ENCODE data around the gene AIFM1.
"Not testable (repeated sequence)": the region's sequence is repeated elsewhere in the genome, so short reads cannot be mapped to it uniquely, and the experiment has no call there.

AIFM1 gene

DNA sequence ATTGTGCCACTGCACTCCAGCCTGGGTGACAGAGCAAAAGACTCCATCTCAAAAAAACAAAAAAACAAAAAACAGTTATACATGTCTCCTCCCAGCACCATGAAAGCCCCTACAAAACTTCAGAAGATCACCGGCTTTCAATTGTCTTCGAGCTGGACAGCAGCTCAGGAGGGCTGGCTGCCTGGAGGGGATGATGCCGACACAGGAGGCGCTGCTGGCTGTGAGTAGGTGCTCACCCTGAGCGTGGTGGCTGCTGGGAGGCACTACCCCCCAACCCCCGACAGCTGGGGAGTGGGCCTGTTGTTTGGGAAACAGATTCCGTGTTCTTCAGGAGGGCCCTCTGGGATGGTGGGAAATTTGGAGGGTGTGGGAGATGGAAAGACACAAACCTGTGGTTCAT lies 48.5 kb downstream of the AIFM1 start:
- no peak for DNase-seq

DNA sequence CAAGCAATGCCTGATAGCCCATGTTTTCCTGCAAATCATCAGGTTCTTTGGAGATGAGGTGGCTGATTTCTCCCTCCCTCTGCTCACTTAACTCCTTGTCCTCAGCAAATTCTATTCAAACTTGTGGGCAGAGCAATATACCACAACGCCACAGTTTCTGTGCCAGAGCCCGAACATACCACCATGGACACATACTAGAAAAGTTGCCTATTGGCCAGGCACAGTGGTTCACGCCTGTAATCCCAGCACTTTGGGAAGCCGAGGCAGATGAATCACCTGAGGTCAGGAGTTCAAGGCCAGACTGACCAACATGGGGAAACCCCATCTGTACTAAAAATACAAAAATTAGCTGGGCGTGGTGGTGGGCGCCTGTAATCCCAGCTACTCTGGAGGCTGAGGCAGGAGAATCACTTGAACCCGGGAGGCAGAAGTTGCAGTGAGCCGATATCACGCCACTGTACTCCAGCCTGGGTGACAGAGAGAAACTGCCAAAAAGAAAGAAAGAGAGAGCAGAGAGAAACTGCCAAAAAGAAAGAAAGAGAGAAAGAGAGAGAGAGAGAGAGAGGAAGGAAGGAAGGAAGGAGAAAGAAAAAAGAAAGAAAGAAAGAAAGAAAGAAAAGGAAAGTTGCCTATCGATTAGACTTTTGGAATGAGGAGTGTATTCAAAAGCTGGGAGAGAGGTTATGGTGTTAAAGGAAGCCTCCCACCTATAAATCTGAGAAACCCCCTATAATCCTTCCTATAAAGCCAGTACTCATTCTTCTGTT lies 50.3 kb downstream of the AIFM1 start:
- DNase-seq = not testable (repeated sequence)

GRCh38 chrX:130114141-130114588 lies 51.5 kb downstream of the AIFM1 start:
- DNase-seq = no peak

DNA sequence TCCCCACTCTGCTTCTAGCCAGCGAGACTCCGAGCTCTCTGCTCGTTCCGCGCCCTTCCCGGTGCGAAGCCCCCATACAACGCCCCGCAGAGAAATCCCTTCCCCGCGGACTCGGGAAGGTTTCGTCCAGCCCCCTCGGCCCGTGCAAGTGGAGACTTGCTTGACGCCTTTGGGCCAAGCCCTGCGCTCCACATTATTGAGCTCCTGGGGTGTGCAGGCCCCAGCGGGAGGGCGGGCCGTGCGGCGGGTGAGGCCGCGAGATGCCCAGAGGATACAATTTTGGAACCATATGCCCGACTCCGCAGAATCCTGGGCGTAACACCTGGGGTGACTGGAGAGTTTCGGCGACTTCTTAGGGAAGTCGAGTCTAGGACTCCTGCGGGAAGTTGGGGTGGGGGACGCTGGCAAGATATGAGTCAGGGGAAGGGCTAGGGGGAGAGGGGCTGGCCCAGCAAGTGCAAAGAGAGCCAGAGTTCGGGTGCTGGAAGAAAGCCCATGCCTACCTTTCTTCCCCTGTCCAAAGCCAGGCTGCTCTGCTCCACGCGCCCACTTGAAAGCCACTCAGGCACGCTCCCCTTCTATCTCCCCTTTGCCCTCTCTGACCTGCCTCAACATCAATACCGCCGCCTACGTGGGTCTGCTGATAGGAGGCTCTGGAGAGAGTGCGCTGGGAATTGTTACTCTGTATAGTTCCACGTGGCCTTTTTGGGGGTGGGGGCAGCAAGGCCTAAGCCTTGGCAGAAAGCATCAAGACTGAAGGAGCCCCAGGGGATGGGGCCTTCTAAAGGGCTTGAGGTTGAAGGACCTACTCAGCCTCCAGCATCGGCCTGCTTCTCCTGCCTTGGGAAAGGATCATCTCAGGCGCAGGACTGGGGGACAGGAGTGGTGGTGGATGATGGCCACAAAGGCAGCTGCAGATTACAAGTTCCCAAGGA lies 54.2 kb downstream of the AIFM1 start:
- no peak for DNase-seq

DNA sequence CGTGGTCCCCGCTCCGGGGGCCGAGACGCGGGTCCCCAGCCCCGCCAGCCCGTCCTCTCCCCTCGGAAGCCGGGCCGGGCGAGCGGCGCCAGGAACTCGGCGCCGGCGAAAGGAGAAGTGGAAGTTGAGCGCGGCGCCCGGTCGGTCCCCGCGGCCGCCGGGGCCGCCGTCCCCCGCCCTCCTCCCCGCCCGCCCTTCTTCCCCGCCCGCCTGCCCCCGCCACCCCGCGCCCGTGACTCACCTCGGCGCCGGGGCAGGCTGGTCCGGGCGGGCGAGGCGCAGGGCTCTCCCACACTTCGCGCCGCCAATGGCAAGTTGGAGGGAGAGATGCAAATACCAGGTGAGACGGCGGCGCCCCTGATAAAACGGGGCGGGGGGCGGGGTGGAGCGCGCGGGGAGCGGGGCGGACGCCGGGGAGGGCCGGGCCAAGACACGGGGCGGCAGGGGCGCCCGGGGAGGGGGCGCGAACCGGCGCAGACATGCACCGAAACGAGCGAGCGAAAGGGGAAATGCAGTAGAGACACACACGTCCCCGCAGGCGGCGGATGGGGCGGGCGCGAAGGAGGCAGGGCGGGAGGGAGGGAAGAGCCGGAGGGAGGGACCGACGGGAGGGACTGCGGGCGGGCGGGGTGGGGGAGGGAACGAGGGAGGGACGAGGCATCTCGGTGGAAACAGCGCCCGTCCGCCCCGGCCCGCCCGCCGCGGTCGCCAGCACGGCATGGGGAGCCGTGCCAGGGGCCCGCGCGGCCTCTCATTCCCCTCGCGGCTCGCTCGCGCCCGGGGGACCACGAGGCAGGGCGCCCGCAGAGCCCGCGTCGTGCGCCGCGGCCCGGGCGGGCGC lies 55.0 kb downstream of the AIFM1 start, which contains the start of gene ELF4:
Gene ELF4, minus strand, starts transcription at position 119 of the 841 bp plus-strand sequence. CDS start 29,167 bp downstream, outside the sequence.
- peak; percentile 68 for DNase-seq

GRCh38 chrX:130109429-130110378 lies 55.9 kb downstream of the AIFM1 start:
- no peak for DNase-seq

DNA sequence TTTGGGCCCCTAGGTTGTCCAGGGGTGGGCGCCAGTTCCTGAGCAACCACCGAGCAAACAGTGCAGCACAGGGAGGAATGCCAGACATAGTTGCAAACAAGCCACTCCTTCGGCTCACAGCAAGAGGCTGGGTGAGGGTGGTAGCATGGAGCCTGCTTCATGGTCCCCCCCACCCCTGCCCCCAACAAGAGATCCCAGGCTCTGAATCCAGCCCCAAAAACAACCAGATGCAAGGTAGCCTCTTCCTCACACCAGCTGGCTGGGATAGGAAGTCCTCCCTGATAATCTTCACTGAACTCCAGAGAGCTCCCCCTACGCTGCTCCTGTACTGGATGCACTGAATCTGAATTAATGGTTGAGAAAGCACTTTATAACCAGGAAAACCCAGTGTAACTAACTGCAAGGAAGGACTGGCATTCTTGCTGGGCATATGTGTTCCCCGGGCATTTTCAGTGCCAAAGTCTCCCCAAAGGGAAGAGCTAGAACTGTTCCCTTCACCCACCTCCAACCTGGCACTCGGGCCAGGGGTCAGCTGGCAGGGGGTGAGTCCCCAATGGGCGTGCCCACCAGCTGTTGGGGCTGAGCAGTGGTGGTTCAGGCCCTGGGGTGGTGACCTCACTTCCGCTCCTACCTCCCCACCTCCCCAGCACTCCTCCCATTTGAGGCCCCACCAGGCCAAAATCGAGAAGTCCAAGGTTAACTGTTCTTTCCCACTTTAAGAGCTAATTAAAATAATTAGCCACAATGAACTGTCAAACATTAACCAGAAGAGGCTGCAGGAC lies 56.8 kb downstream of the AIFM1 start:
- peak; percentile 70 for DNase-seq

- no peak for DNase-seq
Observed at GRCh38 chrX:130106071-130106470, 59.6 kb downstream of the AIFM1 start.

GRCh38 chrX:130105244-130105643 lies 60.4 kb downstream of the AIFM1 start:
- DNase-seq = no peak

- DNase-seq = no peak
Observed at GRCh38 chrX:130103605-130104004, 62.0 kb downstream of the AIFM1 start.

- no peak for DNase-seq
Observed at GRCh38 chrX:130100180-130100579, 65.5 kb downstream of the AIFM1 start.

DNA sequence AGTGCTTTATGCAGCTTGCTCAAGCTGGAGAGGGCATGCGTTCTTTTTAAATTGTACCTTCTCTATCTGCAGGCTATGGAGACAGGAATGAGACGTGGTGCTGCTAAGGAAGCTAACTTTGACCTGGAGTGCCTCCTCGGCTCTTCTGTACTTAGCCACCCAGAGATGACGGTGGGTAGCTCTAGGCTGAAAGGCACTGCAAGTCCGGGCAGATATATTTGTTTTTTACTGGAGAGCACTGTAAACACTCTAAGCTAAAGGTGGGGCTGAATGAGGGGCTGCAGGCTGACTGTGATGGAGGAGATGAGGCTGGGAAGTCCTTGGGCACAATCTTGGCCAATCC lies 67.5 kb downstream of the AIFM1 start:
- no peak for DNase-seq

DNA sequence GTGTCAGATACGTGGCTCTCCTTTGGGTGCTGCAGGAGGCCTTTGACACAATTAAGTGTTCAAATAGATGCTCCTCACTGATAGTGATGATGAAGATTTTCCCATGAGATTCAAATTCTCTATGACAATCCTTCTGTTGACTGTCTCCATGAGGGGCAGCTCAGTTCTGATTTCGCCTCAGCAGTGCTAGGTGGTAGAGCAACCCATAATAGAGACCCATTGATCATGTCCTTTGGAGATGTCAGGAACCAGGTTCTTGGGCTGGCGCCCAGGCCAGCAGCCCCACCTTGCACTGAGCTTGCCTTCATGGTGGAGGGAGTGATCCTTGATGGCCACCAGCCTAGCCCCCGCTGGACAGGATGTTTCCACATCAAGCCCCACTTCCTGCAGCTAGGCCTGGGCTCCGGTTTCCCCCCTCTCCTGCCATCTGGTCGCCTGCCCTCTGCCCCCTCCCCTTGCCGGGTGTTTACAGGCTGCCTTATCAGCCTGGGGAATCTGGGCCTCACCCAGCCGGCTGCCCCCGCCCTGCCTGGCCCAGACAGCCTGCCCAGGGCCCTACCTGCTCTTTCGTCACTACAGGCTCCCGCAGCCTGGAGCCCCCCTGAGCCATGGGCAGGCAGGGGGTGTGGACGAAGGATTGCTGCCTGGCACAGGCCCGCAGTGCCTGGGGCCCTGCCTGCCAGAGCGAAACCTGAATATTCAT lies 68.0 kb downstream of the AIFM1 start:
- peak; percentile 43 for DNase-seq

DNA sequence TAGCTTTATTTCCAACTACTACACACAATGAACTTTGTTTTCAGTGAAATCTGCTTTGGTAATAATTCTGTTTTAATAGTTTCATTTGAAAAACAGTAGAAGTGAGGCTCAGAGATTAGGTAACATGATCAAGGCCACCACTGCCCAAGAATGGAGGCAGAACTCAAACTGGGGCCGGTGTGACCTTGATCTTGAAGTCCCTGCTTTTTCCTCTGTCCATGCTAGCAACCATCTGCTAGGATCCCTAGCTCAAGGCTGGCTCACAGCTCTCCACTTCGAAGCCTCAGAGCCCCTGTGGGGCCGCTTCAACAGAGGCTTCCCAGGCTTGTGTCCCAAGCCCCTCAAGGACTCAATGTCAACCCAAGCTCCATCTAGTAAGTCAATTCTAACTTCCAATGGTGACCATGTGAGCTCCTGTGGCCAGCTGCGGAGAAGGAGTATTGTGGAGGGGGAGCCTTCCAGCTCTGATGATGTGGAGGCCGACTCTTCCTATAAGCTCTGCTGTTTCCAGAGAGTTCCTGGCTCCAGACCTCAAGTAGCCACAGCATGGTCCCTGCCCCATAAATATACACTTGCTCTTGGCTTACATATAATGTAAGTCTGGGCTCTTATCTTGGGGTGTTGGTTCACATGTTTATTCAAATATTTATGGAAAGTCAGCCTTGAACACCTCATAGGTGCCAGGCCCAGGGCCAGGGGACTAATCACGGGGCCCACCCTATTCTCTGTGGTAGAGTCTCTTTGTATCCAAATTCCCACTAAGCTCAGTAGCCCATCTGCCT lies 70.2 kb downstream of the AIFM1 start:
- no peak for DNase-seq

GRCh38 chrX:130094696-130095095 lies 70.9 kb downstream of the AIFM1 start:
- no peak for DNase-seq

DNA sequence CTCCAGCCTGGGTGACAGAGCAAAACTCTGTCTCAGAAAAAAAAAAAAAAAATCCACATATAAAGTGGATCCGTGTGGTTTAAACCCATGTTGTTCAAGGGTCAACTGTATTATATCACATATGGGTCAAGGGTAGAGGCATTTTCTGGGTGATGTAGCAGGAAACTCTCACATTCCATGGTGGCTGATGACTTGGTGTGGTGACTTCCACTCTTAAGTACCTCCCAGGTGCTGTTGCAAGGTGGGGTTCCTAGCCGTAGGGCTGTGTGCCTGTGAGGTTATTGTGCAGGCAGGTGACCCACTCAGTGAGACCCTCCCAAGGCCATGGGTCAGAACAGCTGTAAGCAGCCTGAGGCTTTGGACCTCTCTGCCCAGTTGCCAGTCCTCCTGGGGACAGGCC lies 72.4 kb downstream of the AIFM1 start:
- no peak for DNase-seq

DNA sequence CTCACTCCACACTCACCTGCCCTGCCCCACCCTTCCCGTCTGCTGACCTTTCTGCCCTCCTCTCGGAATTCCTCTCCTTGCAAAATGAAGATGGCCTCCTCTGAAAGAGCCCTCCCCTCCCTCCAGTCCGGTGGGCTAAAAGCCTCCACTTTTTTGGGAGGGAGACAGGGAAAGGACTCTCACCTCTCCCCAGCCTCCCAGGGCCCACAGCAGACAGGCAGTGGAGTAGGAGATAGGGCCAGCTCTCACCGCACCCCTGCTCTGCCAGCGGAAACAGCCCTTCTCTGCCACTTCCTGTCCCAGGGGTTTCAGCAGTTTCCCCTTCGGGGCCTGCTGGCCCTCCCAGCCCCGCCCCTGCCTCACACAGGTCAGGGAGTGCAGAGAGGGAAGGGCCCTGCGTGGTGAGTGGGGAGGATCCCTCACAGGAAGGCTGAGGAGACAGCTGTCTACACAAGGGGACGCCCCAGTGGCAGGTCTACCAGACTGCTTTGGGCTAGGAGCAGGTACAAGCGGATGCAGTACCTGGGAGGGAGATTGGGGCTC lies 73.6 kb downstream of the AIFM1 start:
- peak; percentile 92 for DNase-seq

DNA sequence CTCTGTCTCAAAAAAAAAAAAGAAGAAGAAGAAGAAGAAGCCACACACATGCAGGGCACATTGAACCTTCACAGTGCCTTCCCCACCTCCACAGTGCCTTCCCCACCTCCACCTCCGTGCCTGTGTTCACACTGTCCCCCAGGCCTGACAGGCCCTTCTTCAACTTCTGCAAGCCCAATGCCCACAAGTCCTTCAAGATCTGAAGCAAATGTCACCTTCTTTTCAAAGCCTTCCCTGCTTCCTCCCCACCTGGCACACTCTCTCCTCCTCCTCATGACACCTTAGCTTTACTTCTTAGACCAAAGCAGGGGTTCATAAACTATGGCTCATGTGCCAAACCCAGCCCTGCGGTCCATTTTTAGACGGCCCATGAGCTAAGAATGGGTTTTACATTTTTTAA lies 75.3 kb downstream of the AIFM1 start:
- no peak for DNase-seq
